OCI-LY3 (cell line): ENCODE measurements around the gene PSMD14.
A peak's percentile ranks its signal among the peaks of the same experiment; 100 is the strongest.

Experiments used
- H2AFZ ChIP-seq: fragments of 200-600, 300-600 bp; shearing (Covaris generic); 2 replicates; pipeline ENCODE4 v1.6.0; 2014; ENCODE audit warnings: antibody characterized with exemption, low read depth, low read length
- H3K27ac ChIP-seq: fragments of 200-600, 300-600 bp; sonication (generic); 2 replicates; pipeline ENCODE4 v1.5.1; 2014; ENCODE audit warnings: mild to moderate bottlenecking, low read length, moderate library complexity, mixed read lengths
- H3K27me3 ChIP-seq: fragments of 200-600, 300-600 bp; sonication (generic); 2 replicates; pipeline ENCODE4 v1.6.1; 2014; ENCODE audit warnings: low read depth, low read length, mixed read lengths
- H3K36me3 ChIP-seq: fragments of 200-600, 300-600 bp; sonication (generic); replicated peaks from 2 replicates; pipeline ENCODE3; 2014; ENCODE audit warnings: low read depth, low read length, mixed read lengths
- H3K4me1 ChIP-seq: fragments of 300-600, 200-600 bp; sonication (generic); 2 replicates; pipeline ENCODE4 v1.6.1; 2014; ENCODE audit warnings: low read length, mixed read lengths
- H3K4me2 ChIP-seq: fragments of 200-600, 300-600 bp; sonication (generic); 2 replicates; pipeline ENCODE4 v1.6.1; 2014; ENCODE audit warnings: low read length, mixed read lengths
- H3K4me3 ChIP-seq: fragments of 300-600, 200-600 bp; sonication (generic); 2 replicates; pipeline ENCODE4 v1.5.1; 2014; ENCODE audit warnings: antibody characterized with exemption, mild to moderate bottlenecking, low read length, moderate library complexity
- H3K79me2 ChIP-seq: fragments of 300-600, 200-600 bp; shearing (Covaris generic); 2 replicates; pipeline ENCODE4 v1.6.1; 2014; ENCODE audit warnings: mild to moderate bottlenecking, low read length, mixed read lengths
- H3K9ac ChIP-seq: fragments of 300-600, 200-600 bp; shearing (Covaris generic); 2 replicates; pipeline ENCODE4 v1.6.0; 2014; ENCODE audit warnings: mild to moderate bottlenecking, low read length, moderate library complexity
- H3K9me3 ChIP-seq: fragments of 200-600, 300-600 bp; shearing (Covaris generic); 2 replicates; pipeline ENCODE4 v1.6.1; 2014; ENCODE audit warnings: low read length, mixed read lengths; ENCODE audit not compliant: insufficient read depth
- H4K20me1 ChIP-seq: fragments of 200-600, 300-600 bp; sonication (generic); 2 replicates; pipeline ENCODE4 v1.6.1; 2016; ENCODE audit warnings: low read length, mixed read lengths; ENCODE audit not compliant: insufficient read depth
- CTCF ChIP-seq: fragments of 200-600, 300-600 bp; sonication (generic); IDR thresholded peaks from 2 replicates; pipeline ENCODE4 v1.5.1; 2014; ENCODE audit warnings: antibody characterized with exemption, low read length, low read depth
- EZH2phosphoT487 ChIP-seq: fragments of 200-600 bp; shearing (Covaris generic); IDR thresholded peaks from 2 replicates; pipeline ENCODE4 v1.6.1; 2018; ENCODE audit warnings: antibody characterized with exemption, mixed run types, low read depth

PSMD14 gene

GRCh38 chr2:161407597-161407996 lies 99.4 kb downstream of the PSMD14 start:
- H3K27me3 ChIP-seq = no peaks in the 10 kb centered on the region
- peaks cover 16% of the 10 kb centered on the region for H3K4me1 ChIP-seq
- no peak overlapping the region for H2AFZ ChIP-seq
- no peak overlapping the region for H3K9ac ChIP-seq
- no peaks in the 10 kb centered on the region for H3K79me2 ChIP-seq
- no peak overlapping the region for H3K4me2 ChIP-seq
- no peak overlapping the region for H3K27ac ChIP-seq
- TF ChIP-seq EZH2phosphoT487 (no peak), CTCF (no peak)
- H3K36me3 ChIP-seq = peaks cover 14% of the 10 kb centered on the region
- H3K4me3 ChIP-seq = no peak overlapping the region
- H4K20me1 ChIP-seq = no peaks in the 10 kb centered on the region
- no peaks in the 10 kb centered on the region for H3K9me3 ChIP-seq

- TF ChIP-seq CTCF (no peak), EZH2phosphoT487 (no peak)
- no peaks in the 10 kb centered on the region for H3K9me3 ChIP-seq
- H3K4me1 ChIP-seq = peaks cover 18% of the 10 kb centered on the region
- no peak overlapping the region for H2AFZ ChIP-seq
- H3K27me3 ChIP-seq = no peaks in the 10 kb centered on the region
- H3K79me2 ChIP-seq = no peaks in the 10 kb centered on the region
- no peak overlapping the region for H3K9ac ChIP-seq
- H3K4me2 ChIP-seq = no peak overlapping the region
- no peak overlapping the region for H3K27ac ChIP-seq
- H4K20me1 ChIP-seq = no peaks in the 10 kb centered on the region
- peaks cover 10% of the 10 kb centered on the region for H3K36me3 ChIP-seq
- no peak overlapping the region for H3K4me3 ChIP-seq
Observed at GRCh38 chr2:161409308-161409907, 101.2 kb downstream of the PSMD14 start.

- Histone ChIP-seq H3K4me2 (no peak overlapping the region), H3K27me3 (peaks cover 17% of the 10 kb centered on the region), H3K9ac (no peak overlapping the region), H3K79me2 (no peaks in the 10 kb centered on the region), H3K27ac (no peak overlapping the region), H3K4me3 (no peak overlapping the region), H3K36me3 (peaks cover 10% of the 10 kb centered on the region), H4K20me1 (no peaks in the 10 kb centered on the region), H2AFZ (no peak overlapping the region), H3K4me1 (peaks cover 12% of the 10 kb centered on the region), H3K9me3 (no peaks in the 10 kb centered on the region)
- TF ChIP-seq EZH2phosphoT487 (no peak), CTCF (no peak)
Observed at GRCh38 chr2:161412346-161412745, 104.1 kb downstream of the PSMD14 start.

- no peak for TF ChIP-seq CTCF
- TF ChIP-seq EZH2phosphoT487 = no peak
- Histone ChIP-seq H3K4me3 (peak overlapping the region; percentile 73), H3K4me2 (peak overlapping the region; percentile 91), H2AFZ (no peak overlapping the region), H3K4me1 (peaks cover 5% of the 10 kb centered on the region), H3K79me2 (no peaks in the 10 kb centered on the region), H3K9ac (peak overlapping the region; percentile 47), H4K20me1 (no peaks in the 10 kb centered on the region), H3K36me3 (peaks cover 10% of the 10 kb centered on the region), H3K9me3 (no peaks in the 10 kb centered on the region), H3K27ac (no peak overlapping the region), H3K27me3 (peaks cover 29% of the 10 kb centered on the region)
Observed at GRCh38 chr2:161414042-161415033, 106.1 kb downstream of the PSMD14 start.
